Measurements from ENCODE around the gene ZFAND3. TPM values are rescaled to one million over a fixed set of nuclear protein-coding genes. Genes with fewer than 3 reads are reported as not detected.

ZFAND3 gene
- total RNA-seq, 1 experiment from 2014 or later = 47.2 TPM

GRCh38 chr6:38100380-38100779, 280.9 kb downstream of the ZFAND3 start:
- Histone ChIP-seq H3K9me3 (ENCODE audit: control insufficient read depth in 1 of 2, insufficient read depth in 1 of 2, low read depth in 1 of 2, low read length in 2 of 2) (no peaks in the 10 kb centered on the region), H3K27ac (ENCODE audit: low read depth, low read length) (no peak overlapping the region), H3K79me2 (ENCODE audit: insufficient read depth, low read length) (no peaks in the 10 kb centered on the region), H3K36me3 (ENCODE audit: control insufficient read depth in 1 of 2, insufficient read depth in 2 of 2, low read length in 2 of 2) (no peaks in the 10 kb centered on the region), H3K27me3 (ENCODE audit: insufficient read depth, low read length) (no peaks in the 10 kb centered on the region), H2AFZ (ENCODE audit: low read depth, low read length, poor library complexity, severe bottlenecking) (no peak overlapping the region), H3K4me3 (replicated peaks in 1 of 2; ENCODE audit: low read depth in 1 of 2, low read length in 2 of 2) (no peak overlapping the region), H3K4me1 (ENCODE audit: control insufficient read depth in 1 of 2, insufficient read depth in 2 of 2, low read length in 2 of 2) (peaks cover 0 to under 1% of the 10 kb centered on the region in 2 experiments; a peak in 1 of 4 replicates), H3K9me2 (ENCODE audit: insufficient read depth) (no peaks in the 10 kb centered on the region), H3K9ac (ENCODE audit: low read length) (no peak overlapping the region), H3K4me2 (ENCODE audit: low read length) (no peak overlapping the region), H4K20me1 (ENCODE audit: insufficient read depth) (no peaks in the 10 kb centered on the region)
- DNase-seq (ENCODE audit: low read depth, low spot score) (no peak), ATAC-seq (no peak)
- RAD21 ChIA-PET (ENCODE audit: low non-redundant PET in 1 of 2, low total read pairs in 2 of 2, uncharacterized antibody in 2 of 2, unreplicated experiment in 2 of 2) = no interaction called here
- POLR2A ChIA-PET = no interaction called here
- no peak for TF ChIP-seq ELF1 (IDR thresholded peaks at IDR 0.05; ENCODE audit: borderline replicate concordance, low read depth)
- TF ChIP-seq EZH2 (IDR thresholded peaks at IDR 0.05) = no peak
- no peak for TF ChIP-seq EZH2phosphoT487 (IDR thresholded peaks at IDR 0.05; ENCODE audit: borderline replicate concordance)
- BruUV-seq (replicated peaks) = no TSS peak
- intact Hi-C loops (cut with micrococcal nuclease) = no loop called here
- CTCF ChIA-PET = no interaction called here

- Histone ChIP-seq H3K9me2 (ENCODE audit: insufficient read depth) (no peaks in the 10 kb centered on the region), H3K27me3 (ENCODE audit: insufficient read depth, low read length) (no peaks in the 10 kb centered on the region), H3K36me3 (ENCODE audit: control insufficient read depth in 1 of 2, insufficient read depth in 2 of 2, low read length in 2 of 2) (no peaks in the 10 kb centered on the region), H2AFZ (ENCODE audit: low read depth, low read length, poor library complexity, severe bottlenecking) (no peak overlapping the region), H3K4me3 (replicated peaks in 1 of 2; ENCODE audit: low read depth in 1 of 2, low read length in 2 of 2) (no peak overlapping the region), H4K20me1 (ENCODE audit: insufficient read depth) (0 out of 2 replicates have a peak, but pooled peaks cover 3% of the 10 kb centered on the region), H3K9ac (ENCODE audit: low read length) (no peak overlapping the region), H3K4me2 (ENCODE audit: low read length) (no peak overlapping the region), H3K79me2 (ENCODE audit: insufficient read depth, low read length) (no peaks in the 10 kb centered on the region), H3K9me3 (ENCODE audit: control insufficient read depth in 1 of 2, insufficient read depth in 1 of 2, low read depth in 1 of 2, low read length in 2 of 2) (no peaks in the 10 kb centered on the region), H3K27ac (ENCODE audit: low read depth, low read length) (no peak overlapping the region), H3K4me1 (ENCODE audit: control insufficient read depth in 1 of 2, insufficient read depth in 2 of 2, low read length in 2 of 2) (no peaks in the 10 kb centered on the region)
- intact Hi-C loops (cut with micrococcal nuclease) = no loop called here
- ATAC-seq (no peak), DNase-seq (ENCODE audit: low read depth, low spot score) (no peak)
- ChIA-PET CTCF (no interaction called here), RAD21 (ENCODE audit: low non-redundant PET in 1 of 2, low total read pairs in 2 of 2, uncharacterized antibody in 2 of 2, unreplicated experiment in 2 of 2) (no interaction called here), POLR2A (no interaction called here)
- TF ChIP-seq REST (IDR thresholded peaks at IDR 0.05; ENCODE audit: low read depth) = no peak
- TF ChIP-seq POLR2A (IDR thresholded peaks at IDR 0.05; ENCODE audit: borderline replicate concordance, extremely low read depth, insufficient read depth, insufficient read length) = no peak
- TF ChIP-seq ZNF274 (IDR thresholded peaks at IDR 0.05; ENCODE audit: low read depth, low read length) = no peak
- TF ChIP-seq ATF3 (IDR thresholded peaks at IDR 0.05) = no peak
- TF ChIP-seq YY1 (IDR thresholded peaks at IDR 0.05; ENCODE audit: extremely low read depth, insufficient replicate concordance, low read depth, low read length) = no peak
- no peak for TF ChIP-seq EGR1 (IDR thresholded peaks at IDR 0.05; ENCODE audit: low read depth)
- TF ChIP-seq EZH2 (IDR thresholded peaks at IDR 0.05) = no peak
- no peak for TF ChIP-seq SRF (IDR thresholded peaks at IDR 0.05; ENCODE audit: low read depth)
- TF ChIP-seq POLR2AphosphoS5 (IDR thresholded peaks at IDR 0.05; ENCODE audit: low read depth, low read length) = no peak
- no peak for TF ChIP-seq TCF7L2 (IDR thresholded peaks at IDR 0.05; ENCODE audit: borderline replicate concordance, extremely low read depth, insufficient read depth, insufficient read length)
- TF ChIP-seq CBX3 (IDR thresholded peaks at IDR 0.05; ENCODE audit: low read depth) = no peak
- no peak for TF ChIP-seq SIN3A (IDR thresholded peaks at IDR 0.05; ENCODE audit: low read depth)
- no peak for TF ChIP-seq JUND (IDR thresholded peaks at IDR 0.05)
- no TSS peak for BruUV-seq (replicated peaks)
Observed at GRCh38 chr6:38103921-38104320, 284.4 kb downstream of the ZFAND3 start.
